GM19193 (cell line): ENCODE results near the gene WNT7B.

ENCODE experiments used
- POLR2A ChIP-seq: IDR thresholded peaks from 4 replicates; pipeline ENCODE4 v1.6.1; 2011; ENCODE audit not compliant: insufficient read depth, insufficient read length; ENCODE audit errors: extremely low read depth

WNT7B gene

DNA sequence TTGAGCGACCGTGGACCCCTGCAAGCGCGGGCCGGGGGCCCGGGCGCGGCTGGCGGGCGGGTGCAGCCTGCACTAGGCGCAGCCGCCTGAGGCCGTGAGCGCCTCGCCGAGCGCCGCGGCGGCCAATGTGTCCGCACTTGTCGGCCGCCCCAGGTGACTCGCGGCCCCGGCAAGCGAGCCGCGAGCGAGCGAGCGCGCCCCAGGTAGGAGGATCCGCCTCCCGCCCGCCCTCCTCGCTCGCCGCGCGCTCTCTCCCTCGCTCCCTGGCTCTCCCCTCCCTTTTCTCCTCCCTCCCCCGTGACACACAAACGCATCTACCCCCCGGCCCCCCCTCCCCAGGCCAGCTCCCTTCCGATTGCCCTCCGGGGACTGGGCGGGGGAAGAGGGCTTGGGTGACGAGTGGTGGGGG is at the start of gene WNT7B:
Gene WNT7B, minus strand, starts transcription at position 160 of the 409 bp plus-strand sequence. CDS start 408 bp downstream, outside the sequence.
- TF ChIP-seq POLR2A = no peak

- TF ChIP-seq POLR2A = no peak
Measured at GRCh38 chr22:46025973-46026898, 49.3 kb upstream of the WNT7B start.

DNA sequence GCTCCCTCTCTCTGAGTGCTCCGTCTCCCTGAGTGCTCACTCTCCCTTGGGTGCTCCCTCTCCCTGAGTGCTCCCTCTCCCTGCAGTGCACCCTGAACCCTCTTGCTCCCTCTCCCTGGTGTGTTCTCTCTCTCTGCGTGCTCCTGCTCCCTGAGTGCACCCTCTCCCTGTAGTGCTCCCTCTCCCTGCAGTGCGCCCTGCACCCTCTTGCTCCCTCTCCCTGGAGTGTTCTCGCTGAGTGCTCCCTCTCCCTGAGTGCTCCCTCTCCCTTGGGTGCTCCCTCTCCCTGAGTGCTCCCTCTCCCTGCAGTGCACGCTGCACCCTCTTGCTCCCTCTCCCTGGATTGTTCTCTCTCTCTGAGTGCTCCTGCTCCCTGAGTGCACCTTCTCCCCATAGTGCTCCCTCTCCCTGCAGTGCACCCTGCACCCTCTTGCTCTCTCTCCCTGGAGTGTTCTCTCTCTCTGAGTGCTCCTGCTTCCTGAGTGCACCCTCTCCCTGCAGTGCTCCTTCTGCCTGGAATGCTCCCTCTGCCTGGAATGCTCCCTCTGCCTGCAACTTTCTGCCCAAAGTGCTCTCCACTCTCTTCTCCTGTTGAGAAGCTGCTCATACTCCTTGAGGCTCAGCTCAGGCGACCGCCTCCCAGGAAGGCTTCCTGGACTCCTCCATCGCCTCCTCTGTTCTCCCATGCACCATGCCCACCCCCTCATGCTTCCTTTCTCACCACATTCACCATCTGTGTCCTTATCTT is 48.4 kb upstream of the WNT7B start:
- no peak for TF ChIP-seq POLR2A

GRCh38 chr22:46024136-46024840 is 47.3 kb upstream of the WNT7B start:
- no peak for TF ChIP-seq POLR2A

GRCh38 chr22:46023558-46023981 is 46.6 kb upstream of the WNT7B start:
- TF ChIP-seq POLR2A = no peak

DNA sequence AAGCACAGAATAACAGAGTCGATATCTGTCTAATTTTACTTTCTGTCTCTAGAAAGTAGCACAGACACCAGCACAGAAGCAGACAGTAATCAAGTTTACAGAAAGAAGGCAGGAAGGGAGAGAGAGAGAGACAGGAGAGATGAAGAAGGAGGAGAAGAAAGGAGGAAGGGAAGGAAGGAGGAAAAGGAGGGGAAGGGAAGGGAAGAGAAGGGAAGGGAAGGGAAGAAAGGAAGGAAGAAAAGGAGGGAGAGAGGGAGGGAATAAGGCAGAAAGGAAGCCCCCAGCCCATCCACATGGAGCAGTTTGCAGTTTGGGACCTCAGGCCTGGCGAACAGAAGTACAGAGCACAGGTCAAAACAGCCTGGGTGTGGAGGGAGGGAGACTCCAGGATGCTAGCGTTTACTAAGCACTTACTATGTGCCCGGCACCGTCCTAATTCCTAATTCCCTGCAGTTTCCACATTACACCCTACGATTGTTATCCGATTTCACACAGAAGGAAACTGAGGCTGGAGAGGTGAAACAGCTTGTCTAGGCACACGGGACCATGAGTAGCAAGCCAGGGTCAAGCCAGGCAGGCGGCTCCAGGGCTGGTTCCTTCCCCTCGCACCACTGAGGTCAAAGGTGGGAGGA is 46.0 kb upstream of the WNT7B start:
- TF ChIP-seq POLR2A = no peak

- no peak for TF ChIP-seq POLR2A
Measured at GRCh38 chr22:46021577-46021976, 44.6 kb upstream of the WNT7B start.

GRCh38 chr22:46019351-46019750 is 42.4 kb upstream of the WNT7B start:
- TF ChIP-seq POLR2A = no peak

GRCh38 chr22:46018859-46019258 is 41.9 kb upstream of the WNT7B start:
- no peak for TF ChIP-seq POLR2A

DNA sequence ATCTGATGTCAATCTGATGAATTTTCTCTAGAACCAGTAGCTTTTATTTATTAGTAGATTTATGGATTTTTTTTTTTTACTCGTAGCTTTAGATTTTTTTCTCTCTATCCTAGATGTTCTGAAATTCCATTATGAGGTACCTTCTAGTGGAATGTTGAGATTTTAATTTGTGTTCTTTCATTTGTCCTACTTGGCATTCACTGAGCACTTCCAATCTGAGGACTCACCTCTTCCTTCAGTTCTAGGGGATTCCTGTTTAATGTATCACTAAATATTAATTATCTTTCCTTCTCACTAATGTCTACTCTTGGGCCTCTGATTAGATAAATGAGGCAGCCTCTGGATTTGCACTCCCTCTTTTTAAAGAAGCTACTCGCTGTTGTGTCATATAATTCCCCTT is 40.2 kb upstream of the WNT7B start:
- TF ChIP-seq POLR2A = no peak

DNA sequence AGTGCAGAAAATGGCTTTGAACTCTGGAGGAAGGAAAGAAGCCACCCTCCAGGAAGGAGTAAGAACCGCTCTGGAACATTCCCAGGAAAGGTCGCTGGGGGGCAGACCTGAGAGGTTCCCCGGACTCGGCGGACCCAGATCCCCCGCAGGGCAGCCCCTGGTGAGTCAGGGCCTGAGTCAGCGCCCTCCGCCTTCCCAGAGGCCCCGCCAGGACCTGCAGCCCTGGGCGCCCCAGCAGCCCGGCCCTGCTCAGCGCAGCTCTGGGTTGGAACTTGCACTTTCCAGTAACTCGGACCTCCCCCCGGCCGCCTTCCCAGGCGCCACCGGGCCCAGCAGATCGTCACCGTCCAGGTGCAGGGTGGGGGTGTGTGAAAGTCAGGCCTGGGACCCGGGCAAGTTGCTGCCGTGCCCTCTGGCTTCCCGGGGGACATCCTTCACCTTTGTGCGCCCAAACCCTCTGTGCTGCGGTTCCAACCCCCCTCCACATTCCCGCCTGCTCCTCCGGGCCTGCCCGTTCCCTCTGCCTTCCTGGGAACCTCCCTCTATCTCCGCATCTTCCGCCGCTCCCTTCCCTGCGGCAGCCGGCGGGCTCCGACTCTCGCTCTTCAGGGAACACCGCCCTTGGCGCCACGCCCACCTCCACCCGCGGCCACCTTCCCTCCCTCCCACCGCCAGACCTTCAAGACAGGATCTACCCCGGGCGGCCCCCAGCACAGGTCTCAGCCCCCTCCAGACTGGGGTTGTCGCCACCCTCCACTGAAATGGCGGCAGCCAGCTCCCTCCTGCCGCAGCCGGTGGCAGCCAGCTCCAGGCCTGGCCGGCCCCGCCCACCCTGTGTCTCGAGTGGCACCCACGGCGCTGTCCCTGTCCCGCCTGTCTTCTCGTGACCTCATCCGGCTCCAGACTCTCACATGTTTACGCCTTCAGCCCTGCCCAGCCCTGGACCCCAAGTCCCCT is 36.8 kb upstream of the WNT7B start:
- peak; percentile 47 for TF ChIP-seq POLR2A

- TF ChIP-seq POLR2A = no peak
Measured at GRCh38 chr22:46012881-46013281, 35.9 kb upstream of the WNT7B start.

DNA sequence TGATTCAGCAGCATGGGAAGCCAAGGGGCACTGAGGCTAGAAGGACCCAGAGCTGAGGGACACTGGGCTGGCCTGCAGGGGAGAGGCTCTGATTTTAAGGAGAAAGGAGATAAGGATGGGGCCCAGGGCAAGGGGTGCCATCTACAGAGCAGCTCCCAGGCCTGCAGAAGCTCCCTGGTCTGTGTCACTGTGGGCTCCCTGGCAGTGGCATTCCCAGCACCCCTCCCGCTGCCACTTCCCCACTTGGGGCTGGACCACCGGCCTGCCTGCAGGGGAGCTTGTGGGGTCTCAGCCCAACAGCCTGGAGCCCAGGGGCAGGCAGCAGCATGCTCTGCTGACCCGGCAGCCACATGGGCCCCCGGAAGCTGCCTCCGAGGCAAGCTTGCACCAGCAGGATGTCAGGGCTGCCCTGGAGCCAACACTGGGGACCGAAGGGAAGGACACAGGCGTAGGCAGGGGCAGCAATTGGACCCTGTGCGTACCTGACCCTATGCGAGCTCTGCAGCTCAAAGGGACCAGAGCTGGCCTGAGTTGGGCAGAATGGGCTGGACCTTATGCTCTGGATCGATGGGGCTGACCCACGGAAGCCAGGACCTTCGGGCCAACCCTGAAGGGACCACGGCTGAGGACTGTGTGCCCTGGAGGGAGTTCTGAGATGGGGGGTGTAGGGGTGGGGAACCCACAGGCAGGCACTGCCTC is 35.4 kb upstream of the WNT7B start:
- no peak for TF ChIP-seq POLR2A
